Upper lobe of right lung (tissue), 1 donor: ENCODE results near the gene NUFIP2. TPM values are rescaled to one million over a fixed set of nuclear protein-coding genes. Genes with fewer than 3 reads are reported as not detected.

ENCODE experiments used
- ATAC-seq: fragments of 200-7000 bp; cut with Tn5 transposase; one replicate; pipeline ENCODE4 v1.9.1; 2020; ENCODE audit warnings: mild to moderate bottlenecking, moderate library complexity
- DNase-seq: peaks from one replicate; pipeline ENCODE4 v3.0.0-alpha.2; 2020
- H3K27ac ChIP-seq: fragments of 200-600 bp; one replicate; pipeline ENCODE4 v1.8.0; 2022
- H3K27me3 ChIP-seq: fragments of 200-600 bp; one replicate; pipeline ENCODE4 v1.8.0; 2022; ENCODE audit warnings: mild to moderate bottlenecking
- H3K36me3 ChIP-seq: fragments of 200-600 bp; one replicate; pipeline ENCODE4 v1.8.0; 2022
- H3K4me1 ChIP-seq: fragments of 200-600 bp; one replicate; pipeline ENCODE4 v1.8.0; 2022
- H3K4me3 ChIP-seq: fragments of 200-600 bp; one replicate; pipeline ENCODE4 v1.8.0; 2022; ENCODE audit warnings: mild to moderate bottlenecking
- H3K9me3 ChIP-seq: fragments of 200-600 bp; one replicate; pipeline ENCODE4 v1.8.0; 2022
- CTCF ChIP-seq: fragments of 200-600 bp; IDR thresholded peaks from one replicate; pipeline ENCODE4 v1.8.0; 2022; ENCODE audit warnings: antibody characterized with exemption
- intact Hi-C: fragments of 100-400 bp; cut with DNase I; formaldehyde crosslinking; loops from one replicate; pipeline ENCODE4 v1.11.0; 2022
- total RNA-seq: library from RNA; stranded (reverse); fragmentation: NEBNext Ultra II Directional; extraction: Animal tissue kit (Norgen Biotek cat#: 25700); gene quantifications from one replicate; pipeline ENCODE4 v1.2.1, GENCODE V29; 2021
- donor health status: DM: no; HTN: yes; CAD: no; lungs with severe emphysema.

NUFIP2 gene
- total RNA-seq, 1 donor from 2014 or later = 51.5 TPM

- Histone ChIP-seq H3K4me3 (no peak overlapping the region), H3K27me3 (no peaks in the 10 kb centered on the region), H3K4me1 (no peaks in the 10 kb centered on the region), H3K36me3 (no peaks in the 10 kb centered on the region), H3K27ac (no peak overlapping the region), H3K9me3 (no peaks in the 10 kb centered on the region)
- TF ChIP-seq CTCF = no peak
- ATAC-seq (no peak), DNase-seq (no peak)
- intact Hi-C loops = no loop called here
These were observed 84.9 kb downstream of the NUFIP2 start for GRCh38 chr17:29209073-29209472.

- H3K27me3 ChIP-seq = no peaks in the 10 kb centered on the region
- no peak for TF ChIP-seq CTCF
- H3K4me1 ChIP-seq = no peaks in the 10 kb centered on the region
- H3K4me3 ChIP-seq = no peak overlapping the region
- H3K36me3 ChIP-seq = no peaks in the 10 kb centered on the region
- DNase-seq (no peak), ATAC-seq (no peak)
- H3K9me3 ChIP-seq = no peaks in the 10 kb centered on the region
- intact Hi-C loops = no loop called here
- H3K27ac ChIP-seq = no peak overlapping the region
These were observed 86.0 kb downstream of the NUFIP2 start for GRCh38 chr17:29207975-29208374.

Other genes starting within 250 kb of the NUFIP2 start
- 51.0 TPM for gene MYO18A, start 113.8 kb downstream of the NUFIP2 start, total RNA-seq
- not detected for gene CRYBA1, start 47.3 kb downstream of the NUFIP2 start, total RNA-seq
- 60.2 TPM for gene TAOK1, start 96.2 kb upstream of the NUFIP2 start, total RNA-seq